Thyroid gland (tissue), 4 donors: ENCODE results near the gene UNC45B. TPM values are rescaled to one million over a fixed set of nuclear protein-coding genes. Genes with fewer than 3 reads are reported as not detected.

Source experiments
- DNase-seq, 2 donors: peaks; one replicate each; pipeline ENCODE4 v3.0.0-alpha.2; 2019
- H3K27ac ChIP-seq, 3 donors: fragments of 200-600 bp; sonication (generic); 1 replicate in 2 of 3; 2 replicates in 1 of 3; pipeline ENCODE4 v1.5.1; 2016 to 2019; ENCODE audit warnings: mild to moderate bottlenecking in 1 of 3, moderate library complexity in 1 of 3
- H3K27me3 ChIP-seq: fragments of 200-600 bp; sonication (generic); one replicate; pipeline ENCODE4 v1.5.1; 2019
- H3K36me3 ChIP-seq, 2 donors: fragments of 200-600 bp; sonication (generic); one replicate each; pipeline ENCODE4 v1.5.1; 2016 to 2019
- H3K4me1 ChIP-seq, 2 donors: fragments of 200-600 bp; sonication (generic); one replicate each; pipeline ENCODE4 v1.5.1; 2017 to 2019
- H3K4me3 ChIP-seq, 3 donors: fragments of 200-600 bp; sonication (generic); replicated peaks in 1 of 3; 1 replicate in 2 of 3; 2 replicates in 1 of 3; pipeline ENCODE4 v1.5.1; 2016; ENCODE audit warnings: mild to moderate bottlenecking in 1 of 3
- H3K9me3 ChIP-seq: fragments of 200-600 bp; sonication (generic); one replicate; pipeline ENCODE4 v1.5.1; 2017
- CTCF ChIP-seq, 6 experiments: fragments of 200-600 bp in 3 of 6; fragments of 450-650 bp in 3 of 6; sonication (generic) in 3 of 6; IDR thresholded peaks; one replicate each; pipeline ENCODE4 v1.5.1; 2016 to 2019; ENCODE audit warnings: antibody characterized with exemption in 6 of 6, mild to moderate bottlenecking in 2 of 6, inconsistent platforms in 1 of 6, moderate library complexity in 1 of 6
- POLR2A ChIP-seq, 2 donors: fragments of 450-650 bp; IDR thresholded peaks; one replicate each; pipeline ENCODE4 v1.6.1; 2017; ENCODE audit warnings: antibody characterized with exemption in 2 of 2, mild to moderate bottlenecking in 2 of 2, moderate library complexity in 1 of 2
- WGBS, 2 donors: methylation state at CpG; one replicate each; pipeline ENCODE4 v1.1.5; 2017; 5-methylcytosine and 5-hydroxymethylcytosine counted together
- intact Hi-C: fragments of 100-400 bp; cut with DNase I; formaldehyde crosslinking; loops from one replicate; pipeline ENCODE4 v1.15.1; 2023
- total RNA-seq, 4 donors: library from RNA; depleted of rRNA; stranded (reverse); fragments of >200 nt; gene quantifications; one replicate each; pipeline ENCODE4 v1.2.3, GENCODE V29; 2016

The UNC45B gene
- total RNA-seq, 4 donors from 2014 or later, result not detected

GRCh38 chr17:35141681-35142466 lies 5.7 kb upstream of the UNC45B start, which contains the start of gene NLE1:
Gene NLE1 (minus strand): TSS chr17:35142303. CDS start chr17:35142275, 28 bp downstream.
- intact Hi-C loops, result no loop called here
- Histone ChIP-seq H3K36me3 (peaks cover 10 to 21% of the 10 kb centered on the region in 2 donors), H3K27ac (no peak within 1 kb of the TSS), H3K27me3 (no peaks in the 10 kb centered on the region), H3K4me1 (peaks cover 10 to 11% of the 10 kb centered on the region in 2 donors), H3K9me3 (no peaks in the 10 kb centered on the region), H3K4me3 (peak within 1 kb of the TSS; percentile 63 to 72 (median 65))
- TF ChIP-seq CTCF (IDR thresholded peaks at IDR 0.05), result peak; percentile 59 to 96 (median 90)
- peak in 1 of 2 donors; percentile 16 for TF ChIP-seq POLR2A (IDR thresholded peaks at IDR 0.05)
- whole genome bisulfite sequencing, 2 donors, result 1% methylated on average over 29 to 44 of the region's 65 CpGs
- peak; percentile 68 to 77 for DNase-seq

DNA sequence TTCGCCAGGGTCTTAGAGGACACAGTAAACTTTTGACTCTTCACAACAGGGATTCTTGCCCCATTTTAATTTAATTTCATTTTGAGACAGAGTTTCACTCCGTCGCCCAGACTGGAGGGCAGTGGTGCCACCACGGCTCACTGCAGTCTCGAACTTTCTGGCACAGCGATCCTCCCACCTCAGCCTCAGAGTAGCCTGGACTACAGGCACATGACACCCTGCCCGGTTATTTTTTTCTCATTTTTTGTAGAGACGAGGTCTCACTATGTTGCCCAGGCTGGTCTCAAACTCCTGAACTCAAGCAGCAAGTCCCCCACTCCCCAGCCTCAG lies 5.2 kb upstream of the UNC45B start:
- intact Hi-C loops, result no loop called here
- H3K27ac ChIP-seq, result no peak overlapping the region
- TF ChIP-seq POLR2A (IDR thresholded peaks at IDR 0.05) (no peak), CTCF (IDR thresholded peaks at IDR 0.05) (peak in 1 of 6 experiments; percentile 8)
- peaks cover 5 to 16% of the 10 kb centered on the region in 2 donors for H3K36me3 ChIP-seq
- WGBS, 2 donors, result 69 to 72% methylated on average over 8 of the region's 8 CpGs
- peak overlapping the region in 1 of 3 donors; percentile 72 for H3K4me3 ChIP-seq
- H3K4me1 ChIP-seq, result peaks cover 10 to 11% of the 10 kb centered on the region in 2 donors
- H3K27me3 ChIP-seq, result no peaks in the 10 kb centered on the region
- no peaks in the 10 kb centered on the region for H3K9me3 ChIP-seq
- DNase-seq, result no peak

GRCh38 chr17:35144840-35145239 lies 2.8 kb upstream of the UNC45B start:
- H3K27me3 ChIP-seq, result no peaks in the 10 kb centered on the region
- 78 to 82% methylated on average over 4 of the region's 4 CpGs for WGBS, 2 donors
- no peak for DNase-seq
- H3K27ac ChIP-seq, result no peak overlapping the region
- H3K36me3 ChIP-seq, result no peaks in the 10 kb centered on the region
- TF ChIP-seq CTCF (IDR thresholded peaks at IDR 0.05), result no peak
- TF ChIP-seq POLR2A (IDR thresholded peaks at IDR 0.05), result no peak
- no peaks in the 10 kb centered on the region for H3K9me3 ChIP-seq
- H3K4me1 ChIP-seq, result peaks cover 10 to 11% of the 10 kb centered on the region in 2 donors
- intact Hi-C loops, result no loop called here
- no peak overlapping the region for H3K4me3 ChIP-seq

GRCh38 chr17:35146214-35146833 lies 1.3 kb upstream of the UNC45B start:
- Histone ChIP-seq H3K9me3 (no peaks in the 10 kb centered on the region), H3K4me3 (no peak overlapping the region), H3K27me3 (no peaks in the 10 kb centered on the region), H3K27ac (no peak overlapping the region), H3K36me3 (no peaks in the 10 kb centered on the region), H3K4me1 (peaks cover 4 to 6% of the 10 kb centered on the region in 2 donors)
- WGBS, 2 donors, result 82% methylated on average over 4 of the region's 4 CpGs
- intact Hi-C loops, result no loop called here
- TF ChIP-seq CTCF (IDR thresholded peaks at IDR 0.05) (no peak), POLR2A (IDR thresholded peaks at IDR 0.05) (no peak)
- no peak for DNase-seq

- intact Hi-C loops, result no loop called here
- H3K27me3 ChIP-seq, result no peaks in the 10 kb centered on the region
- H3K9me3 ChIP-seq, result no peaks in the 10 kb centered on the region
- H3K27ac ChIP-seq, result no peak overlapping the region
- TF ChIP-seq CTCF (IDR thresholded peaks at IDR 0.05), result no peak
- WGBS, 2 donors, result 51 to 76% methylated on average over 4 to 9 of the region's 9 CpGs
- no peaks in the 10 kb centered on the region for H3K36me3 ChIP-seq
- no peak for DNase-seq
- H3K4me1 ChIP-seq, result no peaks in the 10 kb centered on the region
- H3K4me3 ChIP-seq, result no peak overlapping the region
Observed at GRCh38 chr17:35148144-35148543, 527 bp downstream of the UNC45B start.
